GM12891 (cell line): ENCODE data around the gene INAFM2.

Experiments
- DNase-seq: peaks from one replicate; pipeline ENCODE4 v3.0.0; 2011; ENCODE audit warnings: low spot score; ENCODE audit not compliant: insufficient read length
- FAIRE-seq: peaks from 2 replicates; lab custom pipeline; 2011; peaks lifted over from hg19 to GRCh38; lab: Jason Lieb, UNC
- PAX5 ChIP-seq: IDR thresholded peaks from 2 replicates; pipeline ENCODE4 v1.6.1; 2011; ENCODE audit warnings: low read length, moderate library complexity, mild to moderate bottlenecking; ENCODE audit not compliant: insufficient read depth, severe bottlenecking
- POLR2A ChIP-seq: IDR thresholded peaks from 2 replicates; pipeline ENCODE4 v1.6.1; 2011; ENCODE audit warnings: low read depth, low read length, control low read depth
- POLR2AphosphoS5 ChIP-seq: IDR thresholded peaks from 2 replicates; pipeline ENCODE4 v1.6.1; 2011; ENCODE audit warnings: low read depth, low read length, control low read depth
- POU2F2 ChIP-seq: IDR thresholded peaks from 2 replicates; pipeline ENCODE4 v1.6.1; 2011; ENCODE audit warnings: low read depth, mild to moderate bottlenecking, control low read depth, low read length, moderate library complexity
- SPI1 ChIP-seq: IDR thresholded peaks from 2 replicates; pipeline ENCODE4 v1.6.1; 2011; ENCODE audit warnings: low read depth, low read length, control low read depth
- TAF1 ChIP-seq: IDR thresholded peaks from 2 replicates; pipeline ENCODE4 v1.6.1; 2011; ENCODE audit warnings: low read depth, low read length, control low read depth

The INAFM2 gene

DNA sequence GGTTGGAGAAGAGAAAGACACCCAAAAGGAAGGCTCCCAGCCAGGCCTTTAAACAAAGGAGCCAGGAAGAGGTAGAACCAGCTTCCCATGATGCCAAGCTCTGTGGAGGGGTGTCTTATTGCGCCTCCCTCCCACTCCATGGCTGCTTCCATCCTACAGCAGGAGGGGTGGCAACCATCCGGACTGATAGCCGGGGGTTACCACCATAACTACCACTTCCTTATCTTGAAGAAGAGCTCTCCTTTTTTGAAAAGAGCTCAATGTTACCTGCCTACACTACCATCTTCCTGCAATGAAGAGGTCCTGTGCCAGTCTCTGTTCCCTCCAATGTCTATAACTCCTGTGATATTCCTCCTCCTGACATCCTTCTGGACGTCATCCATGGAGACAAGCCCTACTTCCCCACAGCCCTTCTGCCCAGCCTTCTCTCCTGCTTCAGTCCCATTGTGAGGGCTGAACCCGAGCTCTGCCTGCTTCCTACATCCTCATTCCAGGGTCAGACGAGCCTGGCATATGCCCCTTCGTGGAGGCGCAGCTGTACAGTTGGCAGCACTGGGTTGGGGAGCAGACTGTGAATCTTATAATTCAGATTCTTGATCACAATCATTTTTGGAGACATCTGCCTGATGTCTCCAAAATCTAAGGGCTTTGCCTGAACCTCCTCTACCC is 8.8 kb downstream of the INAFM2 start:
- FAIRE-seq (no peak), DNase-seq (no peak)
- TF ChIP-seq SPI1 (peak; percentile 39; the same call in 1 of the 2 replicates), TAF1 (no peak)

DNA sequence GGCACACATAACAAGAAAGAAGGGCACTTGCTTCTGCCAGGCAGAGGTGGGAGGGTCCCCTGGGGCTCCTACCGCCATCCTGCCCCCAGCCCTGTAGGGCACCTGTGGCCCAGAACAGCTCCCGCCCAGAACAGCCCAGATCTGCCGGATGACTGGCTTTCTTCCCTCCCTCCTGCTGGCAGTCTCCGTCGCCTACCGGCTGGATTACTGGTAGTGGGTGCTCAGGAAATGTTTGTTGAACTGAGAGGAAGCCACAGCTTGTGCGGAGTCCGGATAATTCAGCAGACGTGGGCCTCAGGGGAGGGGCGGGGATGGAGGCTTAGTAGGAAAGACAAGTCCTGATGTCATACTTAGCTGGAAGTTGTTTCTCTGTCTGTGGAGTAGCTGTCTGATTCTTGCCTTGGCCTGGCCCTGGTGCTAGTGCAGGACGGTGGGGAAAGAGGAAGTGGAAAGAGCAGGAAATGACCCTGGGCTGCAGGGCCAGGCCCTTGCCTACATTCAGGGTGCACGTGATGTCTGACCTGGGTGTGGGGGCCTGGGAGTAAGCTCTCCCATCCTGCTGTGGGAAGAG is 10.5 kb downstream of the INAFM2 start:
- DNase-seq (no peak), FAIRE-seq (peak; percentile 69)
- no peak for TF ChIP-seq POLR2AphosphoS5
- no peak for TF ChIP-seq TAF1
- TF ChIP-seq POLR2A: no peak
- TF ChIP-seq POU2F2: no peak
- TF ChIP-seq SPI1: peak; percentile 95

DNA sequence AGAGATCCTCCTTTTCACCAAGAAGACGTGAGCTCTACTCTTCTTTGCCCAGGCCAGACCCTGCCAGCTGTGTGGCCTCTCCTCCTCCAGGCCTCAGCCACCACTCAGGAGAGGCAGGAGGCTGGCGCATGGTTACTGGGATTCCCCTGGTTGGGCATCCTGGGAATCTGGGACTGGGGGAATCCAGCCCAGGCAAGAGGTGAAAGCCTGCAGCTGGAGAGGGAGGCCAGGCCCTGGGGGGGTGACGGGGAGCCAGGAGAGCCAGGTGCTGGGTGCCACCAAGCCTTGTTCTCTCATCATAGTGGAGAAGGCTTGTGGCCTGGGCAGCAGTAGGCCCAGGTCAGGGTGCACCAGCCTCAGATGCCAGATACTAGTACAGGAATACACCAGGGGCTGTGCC is 11.0 kb downstream of the INAFM2 start:
- DNase-seq (no peak), FAIRE-seq (no peak)
- TF ChIP-seq POLR2A: no peak
- TF ChIP-seq TAF1: no peak
- TF ChIP-seq PAX5: no peak
- TF ChIP-seq SPI1: no peak
- no peak for TF ChIP-seq POLR2AphosphoS5
- no peak for TF ChIP-seq POU2F2

DNA sequence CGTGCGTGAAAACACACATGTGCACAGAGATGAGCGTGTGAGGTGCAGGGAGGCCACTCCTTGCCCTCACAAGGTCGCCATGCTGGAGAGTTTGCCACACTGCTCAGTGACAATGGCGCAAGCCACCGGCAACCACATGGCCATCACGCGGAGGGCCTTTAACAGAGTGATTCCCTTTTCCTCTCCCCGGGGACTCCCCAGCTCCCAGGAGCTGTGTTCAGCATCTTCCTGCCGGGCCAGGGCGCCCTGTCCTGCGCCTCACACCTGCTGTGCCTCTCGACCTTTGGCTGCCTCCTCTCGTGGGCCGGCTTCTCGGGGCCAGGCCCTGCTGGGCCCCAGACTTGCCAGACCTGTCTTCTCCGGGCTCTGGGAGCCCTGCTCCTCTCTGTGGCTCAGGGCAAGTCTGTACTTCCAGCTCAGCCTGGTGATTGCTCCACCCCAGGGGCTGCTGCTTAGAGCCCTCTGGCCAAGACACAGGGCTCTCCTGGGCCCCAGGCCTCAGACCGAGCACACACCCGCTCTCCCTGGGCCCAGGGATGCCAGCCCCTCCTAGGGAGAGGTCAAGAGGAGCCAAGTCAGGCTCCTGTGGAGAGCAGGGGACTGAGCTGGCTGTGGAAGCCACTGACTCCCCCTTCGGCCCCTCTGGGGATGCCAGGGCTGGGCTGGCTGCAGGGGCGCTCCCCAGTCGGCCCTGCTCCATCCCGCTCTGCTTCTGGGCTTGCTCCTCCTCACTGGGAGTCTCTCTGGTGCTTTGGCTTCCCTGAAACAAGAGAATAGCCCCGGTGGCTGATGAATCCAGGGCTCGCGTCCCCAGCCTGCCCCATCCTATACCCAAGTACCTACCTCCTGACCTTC is 11.7 kb downstream of the INAFM2 start:
- FAIRE-seq (no peak), DNase-seq (no peak)
- TF ChIP-seq SPI1 (no peak), POLR2A (no peak), PAX5 (no peak), POLR2AphosphoS5 (no peak), POU2F2 (no peak), TAF1 (no peak)

DNA sequence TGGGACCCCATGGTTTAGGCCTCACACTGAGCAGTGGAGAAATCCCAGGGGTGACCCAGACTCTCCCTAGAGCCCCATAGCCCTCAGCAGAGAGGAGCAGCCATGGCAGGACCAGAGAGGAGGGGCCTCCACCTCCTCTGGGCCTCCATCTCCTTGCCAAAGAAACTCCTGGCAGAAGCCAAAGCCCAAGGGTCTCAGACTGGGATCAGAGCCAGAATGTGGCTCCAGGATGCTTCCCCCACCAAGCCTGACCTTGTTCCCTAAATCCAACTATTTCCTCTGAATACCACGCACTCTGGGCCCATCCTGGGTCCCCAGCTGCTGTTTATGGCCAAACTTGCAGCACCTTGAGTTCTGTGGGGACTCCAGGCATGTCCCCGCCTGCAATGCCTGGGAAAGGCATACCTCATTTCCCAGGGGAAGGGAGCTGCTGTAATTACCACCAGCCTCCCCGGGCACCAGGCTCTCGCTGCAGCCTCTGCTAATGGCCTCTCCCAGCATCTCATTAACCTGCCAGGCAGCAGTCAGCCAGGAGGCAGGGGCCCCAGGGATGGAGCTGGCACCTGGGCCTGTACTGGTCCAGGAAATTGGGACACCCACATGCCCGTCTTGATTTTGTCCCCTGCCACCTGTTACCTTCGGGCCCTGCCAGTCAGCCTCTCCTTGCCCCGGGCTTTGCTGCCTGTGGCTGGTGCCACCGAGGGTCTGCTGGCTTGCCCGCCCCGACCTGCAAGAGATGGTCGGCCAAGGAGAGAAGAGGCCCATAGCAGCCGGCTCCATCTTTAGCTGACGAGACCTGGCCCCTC is 12.6 kb downstream of the INAFM2 start:
- DNase-seq (no peak), FAIRE-seq (no peak)
- no peak for TF ChIP-seq POU2F2

DNA sequence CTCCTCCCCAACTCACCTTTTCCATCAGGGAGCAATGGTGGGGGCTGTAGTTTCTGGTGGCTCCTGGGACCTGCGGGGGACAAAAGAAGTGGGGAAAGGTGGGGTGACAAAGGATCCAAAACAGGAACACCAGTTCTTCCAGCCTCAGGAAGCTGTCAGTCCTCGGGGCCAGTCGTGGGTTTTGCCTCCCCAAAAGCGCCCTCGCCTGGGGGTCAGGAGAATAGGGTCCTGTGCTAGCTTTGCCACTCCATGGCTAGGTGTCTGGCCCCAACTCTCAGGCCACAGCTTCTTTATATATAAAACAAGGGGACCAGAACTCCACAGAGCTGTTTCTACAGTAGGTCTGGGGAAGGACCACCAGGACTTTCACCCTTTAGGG is 13.2 kb downstream of the INAFM2 start:
- TF ChIP-seq POLR2AphosphoS5 (no peak), SPI1 (no peak), POLR2A (no peak), PAX5 (no peak), POU2F2 (no peak), TAF1 (no peak)
- no peak for DNase-seq
- peak; percentile 38 for FAIRE-seq

DNA sequence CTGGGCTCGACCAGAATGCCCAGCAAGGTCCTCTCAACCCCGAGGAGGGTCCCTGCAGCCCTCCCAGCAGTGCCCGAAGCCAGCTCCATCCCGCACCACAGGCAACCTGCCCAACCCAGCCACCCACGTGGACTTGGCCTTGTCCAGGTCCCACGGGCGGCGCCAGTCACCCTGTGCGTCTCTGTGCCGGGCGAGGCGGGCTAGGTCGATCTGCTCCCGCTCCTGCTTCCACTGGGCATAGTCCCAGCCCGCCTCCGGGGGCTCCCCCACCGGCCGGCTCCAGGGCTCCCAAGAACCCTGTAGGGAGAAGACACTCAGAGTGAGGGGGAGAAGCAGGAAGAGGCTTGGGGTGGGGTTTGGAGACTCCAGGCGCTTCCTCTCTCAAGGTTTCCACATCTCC is 14.1 kb downstream of the INAFM2 start:
- DNase-seq (no peak), FAIRE-seq (no peak)
- TF ChIP-seq SPI1: no peak
- no peak for TF ChIP-seq POLR2A
- TF ChIP-seq POU2F2: no peak
- no peak for TF ChIP-seq POLR2AphosphoS5
- no peak for TF ChIP-seq PAX5
- no peak for TF ChIP-seq TAF1

DNA sequence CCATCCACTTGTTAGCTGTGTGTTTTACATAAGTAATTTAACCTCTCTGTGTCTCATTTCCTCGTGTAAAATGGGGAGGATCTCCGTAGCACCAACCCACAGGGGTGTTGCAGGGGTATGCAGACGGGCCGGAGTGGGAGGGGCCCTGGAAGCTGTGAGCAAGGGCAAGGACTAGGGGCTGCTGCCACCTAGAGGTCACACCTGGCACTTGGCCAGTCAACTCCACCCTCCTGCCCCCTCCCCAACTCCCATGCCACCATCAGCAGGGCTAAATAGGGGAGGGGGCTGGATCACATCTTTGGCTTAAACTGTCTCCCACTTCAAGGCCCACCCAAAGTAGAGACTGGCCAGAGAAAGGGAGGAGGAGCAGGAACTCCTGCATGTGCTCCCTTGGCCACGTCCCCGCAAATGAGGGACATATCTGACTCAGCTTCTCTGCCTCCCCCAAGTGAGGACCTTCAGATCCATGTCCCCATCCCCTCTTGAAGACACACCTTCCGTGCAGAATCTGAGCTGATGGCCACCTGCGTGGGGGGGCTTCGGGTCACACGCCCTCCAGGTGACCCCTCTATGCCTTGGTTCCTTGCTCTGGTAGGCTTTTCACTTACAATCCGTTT is 14.7 kb downstream of the INAFM2 start:
- DNase-seq: peak; percentile 96
- no peak for TF ChIP-seq POLR2AphosphoS5
- peak; percentile 34; the same call in 1 of the 2 replicates for TF ChIP-seq POU2F2
- no peak for TF ChIP-seq PAX5
- no peak for TF ChIP-seq SPI1
- TF ChIP-seq TAF1: no peak
- TF ChIP-seq POLR2A: no peak
- FAIRE-seq: peak; percentile 94

DNA sequence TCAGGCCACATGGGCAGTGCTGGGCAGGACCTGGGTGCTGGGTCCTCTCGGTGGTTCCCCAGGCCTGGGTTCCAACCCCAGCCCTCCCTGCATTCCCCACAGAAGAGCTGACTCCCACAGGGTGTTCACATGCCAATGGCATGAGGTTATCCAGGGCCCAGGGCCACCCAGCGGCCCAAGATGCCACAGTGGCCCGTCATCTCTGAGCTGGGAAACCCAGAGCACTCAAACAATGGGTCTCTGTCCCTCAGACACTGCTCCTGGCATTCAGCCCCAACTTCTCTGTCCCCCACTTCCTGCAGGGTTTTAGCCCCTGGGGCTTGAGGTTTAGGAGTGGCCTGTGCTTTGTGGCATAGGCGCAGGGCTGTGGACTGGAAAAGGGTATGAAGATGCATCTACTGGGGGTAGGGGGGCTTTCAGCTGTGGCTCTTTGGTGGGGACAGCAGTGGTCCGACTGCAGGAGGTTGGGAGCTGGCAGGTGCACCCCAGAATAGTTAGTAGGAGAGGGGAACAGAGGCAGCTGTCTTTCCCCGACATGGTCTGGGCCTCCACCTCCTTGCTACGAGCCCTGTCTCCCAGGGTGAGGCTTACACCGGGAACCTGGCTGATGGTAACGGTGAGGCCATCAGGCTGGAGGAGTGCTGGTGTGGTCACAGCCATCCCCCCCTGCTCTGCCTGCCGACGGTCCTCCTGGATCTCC is 15.6 kb downstream of the INAFM2 start:
- DNase-seq (no peak), FAIRE-seq (no peak)
- TF ChIP-seq SPI1 (no peak), TAF1 (no peak), POLR2A (no peak), POU2F2 (no peak), PAX5 (no peak), POLR2AphosphoS5 (no peak)
